GM12878 (cell line): ENCODE data around the gene UGGT1. TPM values are rescaled to one million over a fixed set of nuclear protein-coding genes. Genes with fewer than 3 reads are reported as not detected.

ENCODE experiments used
- ATAC-seq: fragments of 200-7000 bp; cut with Tn5 transposase; 3 replicates; pipeline ENCODE4 v1.9.1; 2020; ENCODE audit warnings: mild to moderate bottlenecking, moderate library complexity
- BruUV-seq: library from RNA; stranded (reverse); fragments of 400-500 nt; replicated peaks from 2 replicates; lab custom pipeline; 2021; lab: Mats Ljungman, UMichigan
- CTCF ChIA-PET: fragments of 300-600 bp; sonication (Branson Sonifier 250); formaldehyde crosslinking; extraction: SDS; loops from one replicate; lab custom pipeline; 2021; ENCODE audit warnings: inconsistent platforms; lab: Yijun Ruan, JAX
- POLR2A ChIA-PET: fragments of 350-600 bp; formaldehyde crosslinking; extraction: SDS; loops from one replicate; lab custom pipeline; 2021; ENCODE audit warnings: inconsistent platforms; lab: Charles Lee
- RAD21 ChIA-PET: fragments of 300-600 bp; sonication (Branson Sonifier 250); formaldehyde crosslinking; loops from one replicate; lab custom pipeline; 2023; ENCODE audit warnings: antibody characterized with exemption; ENCODE audit not compliant: unreplicated experiment; lab: Charles Lee
- SMC1A ChIA-PET: fragments of 300-600 bp; sonication (Branson Sonifier 250); formaldehyde crosslinking; loops from one replicate; lab custom pipeline; 2023; ENCODE audit not compliant: unreplicated experiment, uncharacterized antibody; lab: Charles Lee
- DNase-seq: peaks from one replicate; pipeline ENCODE4 v3.0.0-alpha.2; 2011; ENCODE audit warnings: low read depth, low spot score
- FAIRE-seq: peaks from 3 replicates; lab custom pipeline; 2011; peaks lifted over from hg19 to GRCh38; lab: Jason Lieb, UNC
- H2AFZ ChIP-seq: 2 replicates; pipeline ENCODE4 v1.6.0; 2011; ENCODE audit warnings: low read depth, low read length, control low read depth; ENCODE audit not compliant: control insufficient read depth
- H3K27ac ChIP-seq: 2 replicates; pipeline ENCODE4 v1.5.1; 2011; ENCODE audit warnings: control low read depth; ENCODE audit not compliant: control insufficient read depth, insufficient read depth
- H3K27me3 ChIP-seq, 2 experiments: replicated peaks in 1 of 2; 2 replicates each; pipeline versions ENCODE4 v1.6.0 to v1.6.1; 2011; ENCODE audit warnings: low read length in 1 of 2; ENCODE audit not compliant: control insufficient read depth in 2 of 2, insufficient read depth in 2 of 2
- H3K36me3 ChIP-seq, 2 experiments: 2 replicates each; pipeline ENCODE4 v1.5.1; 2011; ENCODE audit warnings: low read length in 1 of 2; ENCODE audit not compliant: control insufficient read depth in 2 of 2, insufficient read depth in 2 of 2
- H3K4me1 ChIP-seq: 2 replicates; pipeline ENCODE4 v1.6.1; 2011; ENCODE audit warnings: mild to moderate bottlenecking, low read length, moderate library complexity, mixed read lengths; ENCODE audit not compliant: control insufficient read depth, insufficient read depth
- H3K4me2 ChIP-seq: 2 replicates; pipeline ENCODE4 v1.6.0; 2011; ENCODE audit warnings: control low read depth; ENCODE audit not compliant: control insufficient read depth, insufficient read depth
- H3K4me3 ChIP-seq: fragments of 200-600 bp; sonication (generic); 2 replicates; pipeline ENCODE4 v1.5.1; 2016
- H3K79me2 ChIP-seq: 2 replicates; pipeline ENCODE4 v1.6.0; 2011; ENCODE audit warnings: low read length; ENCODE audit not compliant: control insufficient read depth, insufficient read depth
- H3K9ac ChIP-seq: 2 replicates; pipeline ENCODE4 v1.8.0; 2011; ENCODE audit warnings: low read length, control low read depth, mixed read lengths; ENCODE audit not compliant: control insufficient read depth, insufficient read depth
- H3K9me3 ChIP-seq: replicated peaks from 3 replicates; pipeline ENCODE4 v1.5.1; 2011; ENCODE audit warnings: mild to moderate bottlenecking, low read length; ENCODE audit not compliant: control insufficient read depth, insufficient read depth
- H4K20me1 ChIP-seq: 2 replicates; pipeline ENCODE4 v1.6.0; 2011; ENCODE audit not compliant: control insufficient read depth, insufficient read depth
- CREM ChIP-seq: IDR thresholded peaks from 2 replicates; pipeline ENCODE4 v1.6.1; 2014; ENCODE audit warnings: antibody characterized with exemption, low read depth
- LARP7 ChIP-seq: fragments of 450-650 bp; IDR thresholded peaks from 2 replicates; pipeline ENCODE4 v1.6.1; 2017; ENCODE audit warnings: mild to moderate bottlenecking
- POLR2AphosphoS5 ChIP-seq: IDR thresholded peaks from 2 replicates; pipeline ENCODE4 v1.6.1; 2011; ENCODE audit warnings: mild to moderate bottlenecking, low read length, inconsistent platforms
- RCOR1 ChIP-seq: conservative IDR thresholded peaks from 2 replicates; pipeline ENCODE4 v1.6.1; 2012; ENCODE audit warnings: low read depth, low read length, improper control_type of control experiment
- SUZ12 ChIP-seq: fragments of 200-600 bp; sonication (generic); IDR thresholded peaks from one replicate; pipeline ENCODE4 v1.6.1; 2018; ENCODE audit warnings: antibody characterized with exemption, mild to moderate bottlenecking; ENCODE audit not compliant: unreplicated experiment
- TCF7 ChIP-seq: IDR thresholded peaks from 2 replicates; pipeline ENCODE4 v1.6.1; 2014; ENCODE audit warnings: antibody characterized with exemption, borderline replicate concordance
- WGBS: methylation state at CpG from one replicate; pipeline ENCODE4 v1.1.6; 2016; ENCODE audit warnings: low lambda C conversion rate; ENCODE audit not compliant: insufficient replicate concordance, insufficient coverage; ENCODE audit errors: missing lambda C conversion rate; 5-methylcytosine and 5-hydroxymethylcytosine counted together
- in situ Hi-C: fragments of 300-500 bp; cut with MboI; formaldehyde crosslinking; loops from 9 replicates; pipeline ENCODE4 v1.14.3; 2018; ENCODE audit warnings: mixed read lengths
- intact Hi-C: fragments of 100-400 bp; cut with micrococcal nuclease; formaldehyde crosslinking; loops from one replicate; pipeline ENCODE4 v1.14.2; 2022; ENCODE audit not compliant: unreplicated experiment
- polyA plus RNA-seq, 11 experiments: library from polyadenylated mRNA; depleted of rRNA in 4 of 11; unstranded in 6 of 11; stranded (reverse) in 5 of 11; fragments of >200 nt; fragmentation: Nextera tagmentation in 4 of 11; fragmentation: Illumina TruSeq in 1 of 11; extraction: Ambion mirVana in 4 of 11; extraction: Trizol in 1 of 11; gene quantifications; 1 replicate in 1 of 11; 2 replicates in 10 of 11; pipeline versions ENCODE4 v1.2.1 to v1.2.3, GENCODE V29; 2011 to 2016; ENCODE audit warnings: inconsistent platforms in 2 of 11, missing spikeins in 2 of 11, low read depth in 1 of 11
- total RNA-seq, 4 experiments: library from RNA; depleted of rRNA in 3 of 4; stranded (reverse); fragments of >200 nt in 3 of 4; fragmentation: Illumina TruSeq in 1 of 4; extraction: Trizol in 1 of 4; gene quantifications; 2 replicates each; pipeline versions ENCODE4 v1.2.1 to v1.2.3, GENCODE V29; 2013 to 2021
- TF ChIP-seq, protein P1 (sequence below): fragments of 450-650 bp; IDR thresholded peaks from 2 replicates; pipeline ENCODE4 v1.6.1; 2016; ENCODE audit warnings: mild to moderate bottlenecking
- TF ChIP-seq, protein P2 (sequence below): fragments of 450-650 bp; formaldehyde crosslinking; IDR thresholded peaks from 2 replicates; pipeline ENCODE4 v1.4.0; 2020; ENCODE audit warnings: mild to moderate bottlenecking, moderate library complexity

Gene UGGT1
- total and polyA plus RNA-seq, 10 of the 15 experiments (the other 5 are each of a cell fraction or from before 2014, with no cell fraction given), result 4.1 to 49.8 (median 28.5) TPM

DNA sequence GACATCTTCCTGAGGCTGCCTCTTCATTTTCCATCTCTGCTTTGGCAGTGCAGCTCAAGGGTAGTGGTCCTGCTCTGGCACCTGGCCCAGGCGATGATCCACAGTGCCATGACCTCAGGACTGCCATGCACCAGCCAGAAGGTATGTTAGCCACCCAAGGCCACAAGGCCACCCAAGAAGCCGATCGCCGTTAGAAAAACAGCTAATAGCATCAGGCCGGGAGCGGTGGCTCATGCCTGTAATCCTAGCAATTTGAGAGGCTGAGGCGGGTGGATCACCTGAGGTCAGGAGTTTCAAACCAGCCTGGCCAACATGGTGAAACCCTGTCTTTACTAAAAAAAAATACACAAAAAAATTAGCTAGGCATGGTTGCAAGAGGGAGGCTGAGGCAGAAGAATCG, 28.4 kb upstream of the UGGT1 start:
- Histone ChIP-seq H3K36me3 (no peaks in the 10 kb centered on the region), H3K9ac (no peak overlapping the region), H3K4me3 (no peak overlapping the region), H3K27ac (no peak overlapping the region), H2AFZ (no peak overlapping the region), H3K27me3 (no peaks in the 10 kb centered on the region), H3K4me1 (no peaks in the 10 kb centered on the region), H3K4me2 (no peak overlapping the region), H3K79me2 (no peaks in the 10 kb centered on the region), H4K20me1 (no peaks in the 10 kb centered on the region), H3K9me3 (no peaks in the 10 kb centered on the region)
- DNase-seq (no peak), FAIRE-seq (no peak), ATAC-seq (no peak)
- RAD21 ChIA-PET, result interaction anchor here (0.5 to 1.5 kb wide), 3 partner anchors 67 to 204 kb away, joined by 3 read pairs; no protein-coding TSS in a partner anchor
- SMC1A ChIA-PET, result interaction anchor here (0.9 to 1.3 kb wide), 2 partner anchors 53 to 171 kb away, joined by 3 read pairs; no protein-coding TSS in a partner anchor
- BruUV-seq, result no TSS peak
- intact Hi-C loops, result loop anchor here (10.0 kb wide), 1 partner anchor 262 kb away; no protein-coding TSS in a partner anchor
- WGBS, result 84% methylated on average over 8 of the region's 8 CpGs
- in situ Hi-C loops, result no loop called here
- CTCF ChIA-PET, result interaction anchor here (1.0 to 4.0 kb wide), 5 partner anchors 26 to 173 kb away, joined by 3 to 48 read pairs (median 8); partner anchors contain the start of gene UGGT1
- TF ChIP-seq, protein P1, sequence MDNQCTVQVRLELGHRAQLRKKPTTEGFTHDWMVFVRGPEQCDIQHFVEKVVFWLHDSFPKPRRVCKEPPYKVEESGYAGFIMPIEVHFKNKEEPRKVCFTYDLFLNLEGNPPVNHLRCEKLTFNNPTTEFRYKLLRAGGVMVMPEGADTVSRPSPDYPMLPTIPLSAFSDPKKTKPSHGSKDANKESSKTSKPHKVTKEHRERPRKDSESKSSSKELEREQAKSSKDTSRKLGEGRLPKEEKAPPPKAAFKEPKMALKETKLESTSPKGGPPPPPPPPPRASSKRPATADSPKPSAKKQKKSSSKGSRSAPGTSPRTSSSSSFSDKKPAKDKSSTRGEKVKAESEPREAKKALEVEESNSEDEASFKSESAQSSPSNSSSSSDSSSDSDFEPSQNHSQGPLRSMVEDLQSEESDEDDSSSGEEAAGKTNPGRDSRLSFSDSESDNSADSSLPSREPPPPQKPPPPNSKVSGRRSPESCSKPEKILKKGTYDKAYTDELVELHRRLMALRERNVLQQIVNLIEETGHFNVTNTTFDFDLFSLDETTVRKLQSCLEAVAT, result no peak
- POLR2A ChIA-PET, result interaction anchor here (1.0 kb wide), 1 partner anchor 9 kb away, joined by 5 read pairs; no protein-coding TSS in a partner anchor

DNA sequence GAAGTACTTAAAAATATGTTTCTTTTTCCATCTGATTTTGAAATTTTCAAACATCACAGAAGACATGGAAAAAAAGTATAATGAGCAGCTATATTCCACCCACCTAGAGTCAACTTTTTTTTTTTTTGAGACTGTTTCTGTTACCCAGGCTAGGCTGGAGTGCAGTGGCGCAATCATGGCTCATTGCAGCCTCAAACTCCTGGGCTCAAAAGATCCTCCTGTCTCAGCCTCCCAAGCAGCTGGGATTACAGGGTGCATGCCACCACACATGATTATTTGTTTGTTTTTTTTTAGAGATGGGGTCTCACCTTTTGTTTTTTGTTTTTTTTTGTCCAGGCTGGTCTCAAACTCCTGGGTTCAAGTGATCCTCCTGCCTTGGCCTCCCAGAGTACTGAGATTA, 26.6 kb upstream of the UGGT1 start:
- H3K4me2 ChIP-seq, result no peak overlapping the region
- H3K36me3 ChIP-seq, result no peaks in the 10 kb centered on the region
- no peaks in the 10 kb centered on the region for H3K27me3 ChIP-seq
- no peaks in the 10 kb centered on the region for H3K79me2 ChIP-seq
- H3K9ac ChIP-seq, result no peak overlapping the region
- POLR2A ChIA-PET, result interaction anchor here (0.7 kb wide), 1 partner anchor 29 kb away, joined by 5 read pairs; no protein-coding TSS in a partner anchor
- WGBS, result 100% methylated on average over 1 of the region's 1 CpG
- BruUV-seq, result no TSS peak
- no peak for FAIRE-seq
- no peak for ATAC-seq
- RAD21 ChIA-PET, result interaction anchor here (1.9 kb wide), 1 partner anchor 170 kb away, joined by 4 read pairs; no protein-coding TSS in a partner anchor
- H3K4me1 ChIP-seq, result no peaks in the 10 kb centered on the region
- H4K20me1 ChIP-seq, result no peaks in the 10 kb centered on the region
- in situ Hi-C loops (no loop called here), intact Hi-C loops (loop anchor here (10.0 kb wide), 1 partner anchor 260 kb away; no protein-coding TSS in a partner anchor)
- H3K27ac ChIP-seq, result no peak overlapping the region
- no peak for DNase-seq
- SMC1A ChIA-PET, result interaction anchor here (0.9 to 1.5 kb wide), 4 partner anchors 17 to 170 kb away, joined by 3 to 6 read pairs (median 4); no protein-coding TSS in a partner anchor
- no peak overlapping the region for H2AFZ ChIP-seq
- CTCF ChIA-PET, result interaction anchor here (0.6 to 4.0 kb wide), 15 partner anchors 17 to 473 kb away, joined by 3 to 48 read pairs (median 4); no protein-coding TSS in a partner anchor
- no peak overlapping the region for H3K4me3 ChIP-seq
- no peaks in the 10 kb centered on the region for H3K9me3 ChIP-seq
- TF ChIP-seq, protein P2, sequence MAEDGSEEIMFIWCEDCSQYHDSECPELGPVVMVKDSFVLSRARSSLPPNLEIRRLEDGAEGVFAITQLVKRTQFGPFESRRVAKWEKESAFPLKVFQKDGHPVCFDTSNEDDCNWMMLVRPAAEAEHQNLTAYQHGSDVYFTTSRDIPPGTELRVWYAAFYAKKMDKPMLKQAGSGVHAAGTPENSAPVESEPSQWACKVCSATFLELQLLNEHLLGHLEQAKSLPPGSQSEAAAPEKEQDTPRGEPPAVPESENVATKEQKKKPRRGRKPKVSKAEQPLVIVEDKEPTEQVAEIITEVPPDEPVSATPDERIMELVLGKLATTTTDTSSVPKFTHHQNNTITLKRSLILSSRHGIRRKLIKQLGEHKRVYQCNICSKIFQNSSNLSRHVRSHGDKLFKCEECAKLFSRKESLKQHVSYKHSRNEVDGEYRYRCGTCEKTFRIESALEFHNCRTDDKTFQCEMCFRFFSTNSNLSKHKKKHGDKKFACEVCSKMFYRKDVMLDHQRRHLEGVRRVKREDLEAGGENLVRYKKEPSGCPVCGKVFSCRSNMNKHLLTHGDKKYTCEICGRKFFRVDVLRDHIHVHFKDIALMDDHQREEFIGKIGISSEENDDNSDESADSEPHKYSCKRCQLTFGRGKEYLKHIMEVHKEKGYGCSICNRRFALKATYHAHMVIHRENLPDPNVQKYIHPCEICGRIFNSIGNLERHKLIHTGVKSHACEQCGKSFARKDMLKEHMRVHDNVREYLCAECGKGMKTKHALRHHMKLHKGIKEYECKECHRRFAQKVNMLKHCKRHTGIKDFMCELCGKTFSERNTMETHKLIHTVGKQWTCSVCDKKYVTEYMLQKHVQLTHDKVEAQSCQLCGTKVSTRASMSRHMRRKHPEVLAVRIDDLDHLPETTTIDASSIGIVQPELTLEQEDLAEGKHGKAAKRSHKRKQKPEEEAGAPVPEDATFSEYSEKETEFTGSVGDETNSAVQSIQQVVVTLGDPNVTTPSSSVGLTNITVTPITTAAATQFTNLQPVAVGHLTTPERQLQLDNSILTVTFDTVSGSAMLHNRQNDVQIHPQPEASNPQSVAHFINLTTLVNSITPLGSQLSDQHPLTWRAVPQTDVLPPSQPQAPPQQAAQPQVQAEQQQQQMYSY (CRISPR knock-in tag), result no peak
- no peak for TF ChIP-seq SUZ12
- TF ChIP-seq TCF7, result no peak
- TF ChIP-seq LARP7, result no peak
- no peak for TF ChIP-seq POLR2AphosphoS5
- no peak for TF ChIP-seq CREM
- TF ChIP-seq RCOR1, result no peak
